ENCODE data around the gene ZDHHC5.

Gene ZDHHC5, protein sequence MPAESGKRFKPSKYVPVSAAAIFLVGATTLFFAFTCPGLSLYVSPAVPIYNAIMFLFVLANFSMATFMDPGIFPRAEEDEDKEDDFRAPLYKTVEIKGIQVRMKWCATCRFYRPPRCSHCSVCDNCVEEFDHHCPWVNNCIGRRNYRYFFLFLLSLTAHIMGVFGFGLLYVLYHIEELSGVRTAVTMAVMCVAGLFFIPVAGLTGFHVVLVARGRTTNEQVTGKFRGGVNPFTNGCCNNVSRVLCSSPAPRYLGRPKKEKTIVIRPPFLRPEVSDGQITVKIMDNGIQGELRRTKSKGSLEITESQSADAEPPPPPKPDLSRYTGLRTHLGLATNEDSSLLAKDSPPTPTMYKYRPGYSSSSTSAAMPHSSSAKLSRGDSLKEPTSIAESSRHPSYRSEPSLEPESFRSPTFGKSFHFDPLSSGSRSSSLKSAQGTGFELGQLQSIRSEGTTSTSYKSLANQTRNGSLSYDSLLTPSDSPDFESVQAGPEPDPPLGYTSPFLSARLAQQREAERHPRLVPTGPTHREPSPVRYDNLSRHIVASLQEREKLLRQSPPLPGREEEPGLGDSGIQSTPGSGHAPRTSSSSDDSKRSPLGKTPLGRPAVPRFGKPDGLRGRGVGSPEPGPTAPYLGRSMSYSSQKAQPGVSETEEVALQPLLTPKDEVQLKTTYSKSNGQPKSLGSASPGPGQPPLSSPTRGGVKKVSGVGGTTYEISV

DNA sequence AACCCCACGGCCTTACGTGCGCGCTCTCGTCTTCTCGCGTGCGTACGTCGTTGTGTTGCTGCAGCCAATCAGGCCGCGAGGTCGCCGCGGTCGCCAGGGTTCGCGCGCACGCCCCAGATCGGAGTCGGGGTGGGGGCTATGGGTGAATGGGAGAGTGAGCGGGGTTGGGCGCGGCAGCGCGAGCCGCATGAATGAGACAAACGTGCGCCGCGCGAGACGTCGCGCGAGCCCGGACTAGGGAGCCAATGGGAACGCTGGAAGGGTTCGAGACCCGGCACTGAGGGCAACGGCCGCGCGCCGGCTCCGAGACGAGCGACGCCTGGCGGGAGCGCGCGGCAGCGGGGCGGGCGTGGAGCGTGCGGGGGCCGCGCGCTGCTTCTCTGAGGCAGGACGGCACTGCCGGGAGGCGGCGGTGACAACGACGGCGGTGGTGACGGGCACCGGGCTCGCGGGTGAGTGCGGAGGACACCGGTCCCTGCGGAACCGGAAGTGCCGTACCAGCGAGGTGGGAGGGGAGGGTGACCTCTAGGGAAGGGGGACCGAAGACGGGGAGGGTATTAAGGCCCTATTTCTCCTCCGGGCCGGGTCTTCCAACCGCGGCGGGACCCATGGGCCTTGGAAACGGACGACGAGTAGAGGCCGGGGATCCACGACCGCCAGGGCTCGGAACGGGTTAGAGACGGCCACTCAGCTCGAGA, at the start of gene ZDHHC5:
Gene ZDHHC5, plus strand, starts transcription at position 379 of the 698 bp plus-strand sequence. CDS start 4,977 bp downstream, outside the sequence.
- peak; percentile 100 for DNase-seq (ENCODE audit: low read depth)

DNA sequence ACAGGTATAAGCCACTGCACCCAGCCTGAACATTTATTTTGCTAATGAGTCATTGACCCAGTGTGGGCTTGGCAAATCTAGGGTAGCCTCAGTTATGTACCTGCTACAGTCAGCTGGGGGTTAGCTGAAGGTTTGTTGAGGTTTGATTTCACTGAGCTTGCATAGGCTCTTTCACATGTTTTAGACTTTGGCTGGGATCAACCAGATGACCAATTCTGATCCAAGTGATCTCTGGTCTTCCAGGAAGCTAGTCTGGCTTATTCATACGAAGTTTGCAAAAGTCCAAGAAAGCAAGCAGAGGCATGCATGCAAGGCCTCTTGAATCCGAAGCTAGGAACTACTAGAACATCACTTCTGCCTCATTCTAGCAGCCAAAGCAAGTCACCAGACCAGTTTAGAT, 49.5 kb upstream of the ZDHHC5 start:
- DNase-seq (ENCODE audit: low read depth), result no peak

DNA sequence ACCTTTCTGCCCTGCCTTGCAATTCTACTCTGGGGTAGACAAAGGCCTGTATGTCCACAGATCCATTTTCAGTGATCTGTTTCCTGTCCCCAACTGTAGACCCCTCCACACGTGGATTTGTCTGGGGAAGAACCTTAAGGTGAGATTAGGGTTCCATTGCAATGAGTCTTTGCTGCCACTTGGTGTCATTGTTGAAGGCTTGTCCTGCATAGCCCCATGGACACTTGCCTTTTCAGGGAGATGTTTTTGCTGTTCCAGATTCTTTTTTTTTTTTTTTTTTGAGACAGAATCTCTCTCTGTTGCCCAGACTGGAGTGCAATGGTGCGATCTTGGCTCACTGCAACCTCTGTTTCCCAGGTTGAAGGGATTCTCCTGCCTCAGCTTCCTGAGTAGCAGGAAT, 48.6 kb upstream of the ZDHHC5 start:
- no peak for DNase-seq (ENCODE audit: low read depth)

DNA sequence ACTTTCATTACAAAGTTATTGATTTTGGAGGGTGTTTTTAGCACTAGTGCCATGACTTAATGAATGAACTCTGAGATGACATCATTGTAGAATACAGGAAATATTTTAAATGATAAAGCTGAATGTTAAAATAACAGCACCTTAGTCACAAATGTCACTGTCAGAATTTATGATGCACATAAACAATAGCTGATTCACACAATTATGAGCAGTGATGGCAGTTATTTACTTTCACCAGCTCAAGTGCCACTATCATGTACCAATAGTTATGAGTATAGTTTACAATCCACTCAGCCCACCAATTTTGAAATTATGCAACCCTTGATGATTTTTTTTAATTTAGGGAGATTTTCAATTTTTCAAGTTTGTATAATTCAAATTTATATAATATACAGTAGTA, 47.4 kb upstream of the ZDHHC5 start:
- DNase-seq (ENCODE audit: low read depth), result no peak

DNA sequence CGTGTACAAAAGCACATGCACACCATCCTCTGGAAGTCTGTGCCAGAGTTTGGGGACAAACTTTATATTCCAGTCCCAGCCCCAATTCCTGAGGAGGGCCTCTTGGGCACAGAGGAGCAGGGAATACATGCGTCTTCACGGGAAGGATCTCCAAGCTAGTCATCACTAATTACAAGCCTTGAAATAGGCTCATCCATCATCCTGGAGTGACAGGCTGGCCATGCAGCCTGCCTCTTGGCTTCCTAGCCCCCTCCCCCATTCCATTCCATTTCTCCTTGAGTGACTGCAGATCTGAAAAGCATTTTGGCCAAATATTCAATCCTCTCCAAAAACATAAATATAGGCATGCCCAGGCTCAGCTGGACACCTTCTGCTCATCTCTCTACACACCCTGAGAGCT, 45.7 kb upstream of the ZDHHC5 start:
- no peak for DNase-seq (ENCODE audit: low read depth)

DNA sequence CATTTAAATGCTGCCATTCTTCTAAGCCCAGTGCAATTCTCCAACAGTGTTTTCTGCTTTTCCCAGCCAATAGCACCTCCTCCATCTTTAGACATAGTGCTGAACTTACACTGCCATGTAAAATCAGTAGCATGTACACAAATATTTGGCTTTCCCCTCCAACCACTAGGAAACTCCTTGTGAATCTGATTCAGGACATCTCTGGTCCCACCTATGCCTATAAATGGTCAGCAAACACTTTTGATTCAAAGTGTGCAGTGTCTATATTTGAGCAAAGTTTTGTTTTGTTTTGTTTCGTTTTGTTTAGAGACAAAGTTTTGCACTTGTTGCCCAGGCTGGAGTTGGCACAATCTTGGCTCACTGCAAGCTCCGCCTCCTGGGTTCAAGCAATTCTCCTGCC, 43.0 kb upstream of the ZDHHC5 start:
- no peak for DNase-seq (ENCODE audit: low read depth)

DNA sequence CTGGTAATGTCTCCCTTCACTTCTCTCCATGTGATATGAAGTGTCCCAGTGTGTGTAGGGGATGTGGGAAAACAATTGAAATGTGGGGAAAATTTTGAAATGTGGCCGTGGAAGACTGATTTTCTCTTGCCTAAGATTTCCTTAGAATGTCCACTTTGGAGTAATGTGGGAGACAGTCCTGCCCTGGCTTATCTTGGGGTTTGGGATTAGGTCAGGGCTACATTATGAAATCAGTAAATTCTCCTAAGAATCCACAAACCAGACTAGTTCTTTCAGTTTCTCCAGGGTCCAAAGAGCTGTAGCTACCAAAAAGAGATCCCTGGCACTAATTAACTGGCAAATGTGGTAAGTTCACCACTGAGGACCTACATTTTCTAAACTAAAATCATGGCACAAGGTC, 41.0 kb upstream of the ZDHHC5 start:
- DNase-seq (ENCODE audit: low read depth), result no peak

DNA sequence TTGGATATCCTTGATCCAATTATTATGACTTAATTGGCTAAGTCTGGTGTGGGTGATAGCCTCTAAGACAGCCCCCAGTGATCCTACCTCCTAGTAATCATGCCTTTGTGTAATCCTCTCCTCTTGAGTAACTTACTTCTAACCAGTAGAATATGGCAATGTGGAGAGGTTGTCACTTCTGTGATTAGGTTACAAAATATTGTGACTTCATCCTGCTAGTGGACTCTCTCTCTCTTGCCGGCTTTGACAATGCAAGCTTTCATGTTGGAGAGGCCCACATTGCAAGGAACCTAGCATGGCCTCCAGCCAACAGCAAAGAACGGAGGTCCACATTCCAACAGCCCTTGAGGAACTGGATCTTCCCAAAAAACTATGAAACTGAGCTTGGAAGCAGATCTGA, 37.7 kb upstream of the ZDHHC5 start:
- DNase-seq (ENCODE audit: low read depth), result no peak

DNA sequence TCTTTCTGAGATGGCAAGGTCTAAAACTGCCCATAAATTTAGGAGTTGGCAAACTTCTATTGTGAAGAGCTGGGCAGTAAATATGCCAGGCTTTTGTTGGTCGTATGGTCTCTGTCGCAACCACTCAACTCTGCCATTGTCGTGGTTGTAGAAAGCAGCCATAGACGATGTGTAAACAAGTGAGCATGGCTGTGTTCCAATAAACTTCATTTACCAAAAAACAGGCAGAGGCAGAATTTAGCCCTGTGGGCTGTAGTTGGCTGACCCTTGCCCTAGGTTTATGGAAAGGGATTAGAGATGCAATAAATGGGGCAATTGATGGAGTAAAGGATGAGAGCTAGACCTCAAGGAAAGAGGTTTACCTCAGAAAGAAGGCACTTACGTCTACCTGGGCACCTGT, 35.8 kb upstream of the ZDHHC5 start:
- DNase-seq (ENCODE audit: low read depth), result no peak

DNA sequence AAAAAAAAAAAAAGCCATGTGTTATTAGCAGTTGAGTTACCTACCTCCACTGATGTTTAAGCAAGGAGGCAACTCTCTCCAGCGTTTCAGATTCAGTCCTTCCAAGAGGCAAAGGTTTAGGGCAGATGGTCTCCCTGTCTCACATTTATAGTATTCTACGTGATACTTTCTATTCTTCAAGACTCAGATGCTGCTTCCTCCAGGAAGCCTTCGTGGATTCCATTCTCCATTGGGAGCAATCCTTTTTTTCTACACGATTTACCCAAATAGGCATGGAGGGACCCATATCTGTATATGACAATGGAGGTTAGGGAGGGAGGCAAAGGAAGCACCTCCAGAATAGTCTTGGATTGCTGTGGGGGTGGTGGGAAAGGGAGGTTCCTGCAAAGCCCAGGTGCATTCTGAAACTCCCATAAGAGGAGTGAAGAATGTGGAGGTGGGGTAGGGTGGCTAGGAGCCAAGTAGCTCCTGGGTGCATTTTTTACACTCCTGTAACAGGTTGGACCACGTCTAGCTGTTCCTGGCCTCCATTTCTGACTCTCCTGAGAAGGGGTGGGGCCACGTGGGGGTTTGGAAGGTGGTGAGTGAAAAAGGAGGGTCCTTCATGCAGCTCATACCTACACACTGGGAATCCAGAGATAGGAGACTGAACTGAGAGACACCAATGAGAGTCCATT, 34.4 kb upstream of the ZDHHC5 start:
- DNase-seq (ENCODE audit: low read depth), result no peak

DNA sequence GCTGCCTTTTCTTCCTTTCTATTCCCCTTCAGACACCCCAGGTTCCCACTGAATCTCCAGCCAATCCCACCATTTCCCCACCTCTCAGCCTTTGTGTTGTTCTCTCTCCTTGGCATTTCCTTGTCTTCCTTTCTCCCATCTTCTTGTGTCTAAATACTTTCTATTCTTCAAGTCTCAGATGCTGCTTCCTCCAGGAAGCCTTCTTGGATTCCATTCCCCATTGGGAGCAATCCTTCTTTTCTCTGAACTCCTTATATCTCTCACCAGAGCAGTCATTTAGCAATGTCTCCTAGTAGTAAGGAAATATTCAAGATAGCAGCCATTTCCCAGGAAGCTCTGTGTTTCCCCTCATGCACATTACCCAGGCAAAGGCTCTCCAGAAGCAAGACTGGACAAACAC, 33.6 kb upstream of the ZDHHC5 start:
- no peak for DNase-seq (ENCODE audit: low read depth)

DNA sequence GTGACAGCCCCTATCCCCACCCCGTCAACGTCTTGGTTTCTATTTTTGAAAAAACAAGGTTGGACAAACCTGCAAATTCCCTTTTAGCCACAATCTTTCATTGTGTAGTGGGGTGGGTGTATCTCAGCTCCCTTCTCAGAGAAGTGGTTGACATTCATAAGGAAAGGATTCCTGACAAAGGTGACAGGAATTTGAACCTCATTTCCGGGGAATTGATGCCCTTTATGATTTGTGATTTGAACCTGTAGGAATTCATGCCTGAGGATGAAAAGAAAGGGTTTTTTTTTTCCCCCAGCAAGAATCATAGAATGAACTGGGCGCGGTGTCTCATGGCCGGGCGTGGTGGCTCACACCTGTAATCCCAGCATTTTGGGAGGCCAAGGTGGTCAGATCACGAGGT, 32.7 kb upstream of the ZDHHC5 start:
- no peak for DNase-seq (ENCODE audit: low read depth)

DNA sequence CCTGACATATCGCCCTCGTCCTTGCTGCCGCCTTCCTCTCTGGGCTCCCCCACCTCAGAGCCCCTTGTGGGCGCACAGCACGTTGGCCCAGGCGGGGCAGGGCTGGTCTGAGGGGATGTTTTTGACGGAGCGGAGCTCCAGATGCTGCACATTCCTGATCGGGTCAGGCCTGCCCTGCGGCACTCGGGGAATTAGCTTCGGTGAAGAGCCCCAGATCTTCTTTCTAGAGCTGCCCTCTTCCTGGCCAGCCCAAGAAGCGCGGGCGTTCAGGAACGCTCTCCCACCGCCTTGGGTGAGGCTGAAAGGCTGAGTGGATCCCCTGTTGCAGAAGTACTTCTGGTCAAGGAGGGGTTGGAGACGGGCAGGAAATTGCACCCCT, 30.3 kb upstream of the ZDHHC5 start:
- DNase-seq (ENCODE audit: low read depth), result no peak

DNA sequence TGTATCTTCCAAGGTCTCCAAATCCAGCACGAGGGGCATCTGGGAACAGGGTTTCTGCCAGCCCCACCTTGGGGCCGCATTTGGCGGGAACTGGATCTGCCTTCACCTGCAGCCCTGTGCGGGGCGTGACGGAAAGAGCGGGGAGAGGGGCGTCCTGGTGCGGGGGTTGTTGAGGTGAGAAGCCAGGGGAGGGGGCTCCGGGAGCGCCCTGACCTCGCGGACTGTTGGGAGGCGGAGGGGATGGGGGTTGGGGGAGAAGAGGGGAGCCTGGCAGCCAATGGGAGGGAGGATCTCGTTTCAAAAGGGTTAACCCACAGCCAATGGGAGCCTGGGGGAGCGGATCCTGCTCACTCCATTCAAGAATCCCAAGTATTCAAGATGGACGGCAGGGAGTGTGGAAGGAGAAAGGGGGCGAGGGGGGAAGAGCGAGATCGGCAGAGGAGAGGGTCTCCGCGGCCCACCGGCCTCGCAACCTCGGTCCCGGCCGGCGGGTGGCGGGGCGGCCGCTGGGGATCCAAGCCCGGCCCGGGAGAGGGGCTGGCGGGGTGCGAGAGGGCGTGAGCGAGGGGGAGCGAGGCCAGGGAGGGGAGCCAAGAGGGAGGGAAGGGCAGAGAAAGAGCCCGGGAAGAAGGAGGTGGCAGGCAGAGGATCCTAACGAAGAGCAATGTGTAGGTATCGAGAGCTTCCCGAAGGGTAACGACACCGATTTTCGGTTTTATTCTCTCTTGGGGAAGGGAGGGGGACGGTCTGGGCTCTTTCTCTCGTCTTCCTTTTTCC, 29.7 kb upstream of the ZDHHC5 start:
- DNase-seq (ENCODE audit: low read depth), result no peak

DNA sequence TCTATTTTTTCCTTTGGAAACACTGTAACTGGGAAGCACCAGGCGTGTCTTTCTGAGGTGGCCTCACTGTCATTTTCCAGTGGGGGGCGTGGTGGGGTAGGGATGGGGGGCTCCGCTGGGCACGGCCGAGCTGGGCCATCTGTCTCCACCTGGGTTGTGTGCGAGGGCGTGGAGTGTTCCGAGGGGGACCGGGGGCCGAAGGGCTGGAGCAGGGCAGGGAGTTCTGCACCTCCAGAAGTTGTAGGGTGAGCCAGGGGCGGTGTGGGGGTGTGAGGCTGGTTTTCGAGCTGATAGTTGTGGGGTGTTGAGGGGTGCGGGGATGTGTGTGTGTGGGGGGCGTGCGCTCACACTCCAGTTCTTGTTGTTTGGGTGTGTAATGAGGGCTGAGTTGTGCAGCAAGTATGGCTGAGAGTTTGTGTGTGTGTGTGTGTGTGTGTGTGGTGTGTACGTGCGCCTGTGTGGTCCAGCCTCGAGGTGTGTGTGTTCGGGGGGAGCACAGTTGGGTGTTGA, 29.0 kb upstream of the ZDHHC5 start:
- DNase-seq (ENCODE audit: low read depth), result no peak

DNA sequence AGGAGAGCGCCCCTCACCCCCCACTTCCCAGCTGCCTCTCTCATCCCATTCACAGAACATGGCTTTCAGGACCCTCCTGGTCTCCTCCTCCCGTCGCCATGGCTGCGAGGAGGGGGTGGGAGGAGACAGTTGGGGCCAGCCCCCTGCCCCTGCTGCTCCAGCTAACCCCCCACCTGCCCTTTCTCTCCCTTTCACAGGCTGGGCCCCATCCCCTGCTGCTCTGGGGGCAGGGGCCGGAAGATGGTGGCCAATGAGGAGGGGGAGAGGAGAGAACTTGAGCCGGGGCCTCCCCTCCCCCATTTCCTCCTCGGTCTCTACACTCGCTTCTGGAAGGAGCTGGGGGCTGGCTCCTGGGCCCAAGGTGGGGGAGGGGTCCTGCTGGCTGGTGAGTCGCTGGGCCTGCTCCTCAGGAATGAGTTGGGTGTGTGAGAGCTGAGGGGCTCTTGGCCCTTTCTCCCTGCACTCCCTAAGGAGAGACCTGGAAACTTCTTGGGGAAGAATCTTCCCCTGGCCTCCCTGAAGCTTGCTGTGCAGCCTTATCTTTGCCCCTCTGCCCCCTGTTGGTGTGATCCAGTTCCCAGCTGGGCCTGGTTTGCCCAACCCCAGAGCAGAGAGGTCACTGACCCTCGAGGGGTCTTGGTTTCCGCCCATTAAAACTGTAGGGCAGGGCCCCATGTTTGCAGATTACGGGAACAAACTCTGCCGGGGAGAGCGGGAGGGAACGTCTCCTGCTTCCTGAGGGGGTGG, 28.4 kb upstream of the ZDHHC5 start:
- DNase-seq (ENCODE audit: low read depth), result no peak

DNA sequence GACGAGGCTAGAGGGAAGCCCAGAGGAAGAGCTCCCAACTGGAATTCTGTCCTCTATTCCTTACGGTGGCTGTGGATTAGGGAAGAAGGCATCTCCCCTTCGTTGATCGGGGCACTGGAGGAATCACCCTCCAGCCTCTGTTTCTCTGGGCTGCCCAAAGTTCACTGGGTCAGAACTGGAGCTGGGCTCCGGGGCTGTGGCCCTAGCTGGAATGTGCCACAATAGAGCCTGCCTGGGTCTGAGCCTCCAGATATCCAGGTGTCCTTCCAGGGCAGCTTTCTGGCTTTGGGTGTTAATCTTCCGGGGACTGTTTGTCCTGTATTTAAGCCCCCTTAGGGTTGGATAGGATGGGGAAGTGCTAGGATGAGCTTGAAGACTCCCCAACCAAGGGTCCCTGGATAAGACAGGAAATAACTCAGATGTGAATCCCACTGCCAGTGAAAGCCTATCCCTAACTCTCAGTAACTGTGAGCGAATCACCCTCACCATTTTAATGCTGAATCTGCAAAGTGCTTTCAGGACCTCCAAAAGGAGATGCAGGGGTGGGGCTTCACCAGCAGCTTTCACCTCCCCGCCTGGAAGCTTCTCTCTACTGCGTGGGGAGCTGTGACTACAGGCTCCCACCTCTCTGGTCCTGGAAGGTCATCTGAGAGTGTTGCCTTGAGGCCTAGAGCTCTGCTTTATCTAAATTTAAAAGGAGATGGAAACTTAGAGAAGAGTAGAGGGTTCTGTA, 27.7 kb upstream of the ZDHHC5 start:
- no peak for DNase-seq (ENCODE audit: low read depth)

DNA sequence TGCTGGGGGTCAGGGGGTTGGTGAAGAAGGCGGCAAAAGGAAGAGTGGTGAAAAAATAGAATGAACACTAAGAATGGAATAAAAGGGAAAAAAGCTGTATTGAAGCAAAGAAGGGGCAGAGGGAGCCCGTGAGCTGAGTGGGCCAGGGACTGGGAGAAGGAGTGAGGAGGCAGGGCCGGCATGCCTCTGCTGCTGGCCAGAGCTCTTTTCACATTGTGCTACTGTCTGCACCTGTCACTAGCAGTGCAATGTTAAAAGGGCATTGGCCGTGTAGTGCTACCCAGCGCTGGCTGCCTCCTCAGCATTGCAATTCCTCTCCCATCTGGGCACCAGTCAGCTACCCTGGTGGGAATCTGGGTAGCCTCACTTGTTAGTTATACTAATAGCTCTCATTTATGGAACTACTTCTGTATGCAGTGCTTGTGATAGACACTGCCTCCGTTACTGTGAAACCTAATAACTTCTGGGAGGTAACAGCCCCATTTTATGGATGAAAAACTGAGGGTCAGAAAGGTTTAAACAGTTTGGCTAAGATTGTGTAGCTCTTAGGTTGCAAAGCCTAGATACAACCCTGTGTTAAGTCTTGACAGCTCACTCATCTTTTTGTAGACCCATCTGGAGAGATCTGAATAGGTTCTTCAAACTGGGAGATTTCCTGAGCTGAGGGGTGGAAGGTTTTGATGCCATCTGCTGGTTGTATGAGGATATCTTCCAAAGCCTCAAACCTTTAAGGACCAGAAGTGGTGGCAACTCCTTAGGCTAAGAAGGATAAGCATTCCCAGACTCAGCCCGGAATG, 26.7 kb upstream of the ZDHHC5 start:
- no peak for DNase-seq (ENCODE audit: low read depth)

DNA sequence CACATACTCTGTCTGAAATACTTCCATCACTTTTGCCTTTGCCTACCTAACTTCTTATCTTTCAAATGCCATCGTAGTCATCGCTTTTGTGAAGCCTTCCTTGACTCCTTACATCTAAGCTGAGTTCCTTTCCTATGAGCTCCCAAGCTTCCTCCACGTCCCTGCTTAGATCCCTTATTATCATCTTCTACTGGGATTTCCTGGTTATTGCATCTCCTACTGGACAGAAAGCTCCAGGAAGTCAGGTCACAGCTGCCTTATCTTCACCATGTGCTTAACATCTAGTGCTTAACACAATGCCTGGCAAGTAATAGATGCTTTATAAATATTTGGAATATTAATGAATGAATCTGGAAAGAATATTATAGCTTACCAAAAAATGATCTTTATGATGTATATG, 24.1 kb upstream of the ZDHHC5 start:
- no peak for DNase-seq (ENCODE audit: low read depth)
